GM21576 (cell line): ENCODE results near the gene PTPN18.

Experiments
- ATAC-seq: cut with Tn5 transposase; IDR thresholded peaks from one replicate; pipeline ENCODE4 v1.9.1; 2021; ENCODE audit warnings: mild to moderate bottlenecking, moderate library complexity; ENCODE audit not compliant: unreplicated experiment

PTPN18 gene

DNA sequence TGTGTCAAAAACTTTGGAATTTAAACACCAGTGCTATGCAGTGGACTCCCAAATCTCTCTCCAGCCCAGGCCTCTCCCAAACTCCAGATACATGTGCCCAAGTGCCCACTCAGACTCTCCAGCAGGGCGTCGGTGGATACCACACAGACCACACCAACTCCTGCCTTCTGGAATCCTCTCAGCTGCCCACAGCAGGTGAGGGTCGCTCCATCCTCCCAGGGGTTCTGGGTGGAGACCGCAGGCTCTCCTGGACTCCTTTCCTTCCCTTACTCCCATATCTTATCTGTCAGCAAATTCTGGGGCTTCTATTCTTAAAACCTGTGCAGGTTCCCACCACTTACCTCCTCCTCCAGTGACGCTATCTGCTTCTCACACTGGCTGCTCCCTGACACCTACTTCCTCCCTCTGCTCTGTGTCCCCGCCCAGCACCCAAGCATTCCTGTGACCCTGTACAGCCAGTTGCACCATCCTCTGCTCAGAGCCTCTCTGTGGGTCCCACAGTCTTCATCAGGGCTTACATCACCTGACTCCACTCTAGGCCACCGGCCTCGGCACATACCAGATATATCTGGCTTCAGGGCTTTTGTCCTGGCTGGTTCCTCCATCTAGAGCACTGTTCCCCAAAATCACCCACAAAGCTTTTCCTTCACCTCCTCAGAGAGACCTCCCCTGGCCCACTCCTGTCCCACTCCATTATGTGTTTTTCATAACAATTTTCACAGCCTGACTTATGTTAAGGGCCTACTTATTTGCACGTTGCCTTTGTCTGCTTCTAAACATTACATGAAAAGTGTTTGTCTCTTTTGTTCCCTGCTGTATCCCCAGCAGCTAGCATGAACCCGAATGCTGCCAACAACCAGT is 15.7 kb upstream of the PTPN18 start:
- no peak for ATAC-seq

DNA sequence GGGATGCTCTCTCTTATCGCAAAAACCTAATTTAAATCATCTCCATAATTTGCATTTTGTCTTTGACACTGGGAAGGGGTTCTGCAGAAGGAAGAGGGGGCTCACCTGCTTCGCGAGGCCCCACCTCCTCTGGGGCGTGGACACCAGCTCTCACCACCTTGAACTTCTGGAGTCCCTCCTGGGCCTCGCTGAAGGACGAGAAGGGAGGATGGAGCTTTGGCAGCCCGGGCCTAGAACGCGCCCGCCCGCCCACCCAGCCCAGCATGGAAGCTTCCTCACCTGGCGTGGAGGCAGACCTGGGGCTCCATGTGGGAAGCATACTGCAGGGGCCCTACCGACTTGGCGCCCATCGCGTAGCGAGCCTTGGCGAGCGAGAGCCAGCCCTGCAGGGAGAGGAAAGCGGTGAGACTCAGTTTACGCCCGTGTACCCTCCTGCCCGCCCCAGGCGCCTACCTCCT is 14.3 kb upstream of the PTPN18 start:
- ATAC-seq = peak; percentile 0

DNA sequence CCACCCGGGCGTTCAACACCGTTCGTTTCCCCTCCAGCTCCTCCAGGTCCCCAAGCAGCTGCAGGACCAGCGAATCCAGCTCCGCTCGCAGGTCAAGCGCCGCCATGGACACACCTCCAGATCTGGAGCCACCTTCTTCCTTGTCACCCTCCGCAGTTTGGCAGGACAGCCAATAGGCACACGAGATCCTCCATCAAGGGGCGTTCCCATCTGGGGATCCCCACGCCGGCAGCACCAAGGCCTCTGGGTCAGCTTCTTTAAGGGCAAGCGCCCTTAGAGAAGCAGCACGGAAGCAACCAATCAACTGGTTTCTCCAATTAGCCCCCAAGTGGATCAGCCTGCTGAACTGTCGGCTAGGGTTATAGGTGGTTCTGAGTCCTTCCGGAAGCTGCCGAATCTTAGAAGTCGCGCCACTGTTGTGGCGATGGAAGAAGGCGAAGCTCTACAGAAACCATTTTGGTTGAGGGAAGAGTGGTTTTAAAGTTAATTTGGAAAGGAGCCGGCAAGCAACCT is 13.8 kb upstream of the PTPN18 start:
- peak; percentile 76 for ATAC-seq

GRCh38 chr2:130342533-130343275 is 13.2 kb upstream of the PTPN18 start, which contains the start of gene IMP4:
Gene IMP4 (plus strand): TSS chr2:130342897. CDS start chr2:130342933, 36 bp downstream.
- peak; percentile 85 for ATAC-seq

- no peak for ATAC-seq
Measured at GRCh38 chr2:130344578-130344977, 11.3 kb upstream of the PTPN18 start.

- ATAC-seq = no peak
Measured at GRCh38 chr2:130345091-130345490, 10.8 kb upstream of the PTPN18 start.

DNA sequence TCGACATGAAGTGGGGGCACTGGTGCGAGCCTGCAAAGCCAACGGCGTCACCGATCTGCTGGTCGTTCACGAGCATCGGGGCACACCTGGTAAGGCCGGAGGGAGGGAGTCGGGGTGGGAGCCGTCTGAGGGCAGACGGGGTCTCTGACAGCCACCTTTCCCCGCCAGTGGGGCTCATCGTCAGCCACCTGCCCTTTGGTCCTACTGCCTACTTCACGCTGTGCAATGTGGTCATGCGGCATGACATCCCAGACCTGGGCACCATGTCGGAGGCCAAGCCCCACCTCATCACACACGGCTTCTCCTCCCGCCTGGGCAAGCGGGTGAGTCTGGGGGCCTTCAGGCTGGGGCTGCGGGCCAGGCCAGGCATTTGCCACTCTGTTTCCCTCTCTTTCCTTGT is 10.2 kb upstream of the PTPN18 start:
- no peak for ATAC-seq

DNA sequence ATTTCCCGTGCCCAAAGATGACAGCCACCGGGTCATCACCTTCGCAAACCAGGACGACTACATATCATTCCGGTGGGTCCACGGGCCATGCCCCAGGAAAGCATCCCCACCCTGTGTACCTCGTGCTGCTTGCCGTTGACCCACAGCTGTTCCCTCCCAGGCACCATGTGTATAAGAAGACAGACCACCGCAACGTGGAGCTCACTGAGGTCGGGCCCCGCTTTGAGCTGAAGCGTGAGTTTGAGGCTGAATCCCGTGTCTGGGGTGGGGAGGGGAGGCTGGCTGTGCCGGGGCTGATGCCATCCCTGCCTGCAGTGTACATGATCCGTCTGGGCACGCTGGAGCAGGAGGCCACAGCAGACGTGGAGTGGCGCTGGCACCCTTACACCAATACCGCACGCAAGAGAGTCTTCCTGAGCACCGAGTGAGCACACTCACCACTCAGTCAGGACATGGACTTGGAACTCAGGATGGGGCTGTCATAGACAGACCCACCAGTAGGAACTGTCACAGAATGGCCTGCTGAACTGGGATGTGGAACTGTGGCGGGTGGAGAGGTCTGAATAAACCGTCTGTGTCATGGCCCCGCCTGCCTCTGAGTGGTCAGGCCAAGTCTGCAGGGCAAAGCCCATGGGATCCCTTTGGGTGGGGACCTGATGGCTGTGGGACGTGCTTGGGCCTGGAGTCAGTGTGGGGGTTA is 9.7 kb upstream of the PTPN18 start:
- no peak for ATAC-seq

DNA sequence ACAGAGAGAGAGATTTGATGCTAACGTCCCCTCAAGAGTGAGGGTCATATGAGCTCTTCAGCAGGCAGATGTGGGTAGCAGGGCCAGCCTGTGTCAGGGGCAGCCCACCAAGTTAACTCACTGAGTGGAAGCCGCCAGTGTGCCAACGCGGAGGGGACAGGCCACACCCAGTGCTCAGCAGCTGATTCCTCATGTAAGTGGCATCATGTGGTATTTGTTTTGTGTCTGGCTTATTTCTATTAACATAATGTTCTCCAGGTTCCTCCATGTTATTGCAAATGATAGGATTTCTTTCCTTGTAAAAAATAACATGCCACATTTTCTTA is 9.2 kb upstream of the PTPN18 start:
- ATAC-seq = no peak

- no peak for ATAC-seq
Measured at GRCh38 chr2:130347220-130347925, 8.5 kb upstream of the PTPN18 start.

- ATAC-seq = no peak
Measured at GRCh38 chr2:130349174-130349573, 6.7 kb upstream of the PTPN18 start.

GRCh38 chr2:130351711-130352110 is 4.1 kb upstream of the PTPN18 start:
- ATAC-seq = no peak

DNA sequence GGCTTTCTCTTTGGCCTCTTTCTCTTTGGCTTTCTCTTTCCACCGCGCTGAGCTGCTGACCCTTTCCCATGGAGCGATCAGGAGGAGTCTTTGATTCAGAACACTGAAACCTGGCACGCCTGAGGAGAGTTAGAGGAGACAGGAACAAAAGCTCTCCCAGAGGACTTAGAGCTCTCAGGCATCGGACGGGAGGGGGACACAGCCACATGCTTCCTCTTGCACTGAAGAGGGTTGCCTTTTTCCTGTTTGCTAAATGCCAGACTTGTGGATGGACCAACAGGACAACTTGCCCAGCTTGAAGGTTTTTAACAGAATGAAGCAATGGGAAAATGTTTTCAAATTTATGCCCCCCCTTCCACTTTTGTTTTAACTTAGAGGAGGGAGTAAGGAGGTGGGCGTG is 3.6 kb upstream of the PTPN18 start:
- ATAC-seq = no peak

- no peak for ATAC-seq
Measured at GRCh38 chr2:130353291-130354138, 2.3 kb upstream of the PTPN18 start.

DNA sequence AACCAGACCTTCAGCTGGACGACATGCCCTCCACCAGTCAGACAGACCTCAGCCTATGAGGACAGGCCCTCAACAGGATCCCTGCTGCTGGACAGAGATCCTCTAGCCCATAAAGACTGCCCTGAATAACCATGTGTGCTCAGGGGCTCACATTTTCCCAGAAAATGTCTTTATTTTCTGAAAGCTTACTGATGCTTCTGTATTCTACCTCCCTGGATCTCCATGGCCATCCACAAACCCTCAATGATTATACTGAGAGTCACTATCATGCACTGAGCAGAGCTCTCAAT is 1.8 kb upstream of the PTPN18 start:
- ATAC-seq = no peak

DNA sequence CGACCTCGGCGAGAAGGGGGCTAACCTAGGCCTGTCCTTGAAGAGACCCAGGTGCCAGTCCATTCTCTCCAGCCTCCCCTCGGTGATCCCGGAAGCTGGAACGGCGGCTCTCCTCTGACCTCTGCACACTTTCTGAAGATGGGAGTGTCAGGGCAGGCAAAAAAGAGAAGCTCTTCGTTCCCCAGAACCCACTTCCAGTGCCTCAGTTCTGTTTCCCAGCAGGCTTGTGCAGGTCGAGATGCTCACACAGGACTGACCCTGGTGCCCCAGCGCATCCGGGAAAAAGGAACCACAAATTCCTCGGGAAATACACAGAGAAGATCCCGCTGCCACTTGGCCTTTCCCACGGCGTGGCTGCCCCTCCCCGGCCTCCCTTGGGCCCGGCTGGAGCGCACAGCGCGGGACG is 681 bp upstream of the PTPN18 start:
- ATAC-seq = no peak

GRCh38 chr2:130357864-130358263 is 2.0 kb downstream of the PTPN18 start:
- ATAC-seq = no peak

- ATAC-seq = no peak
Measured at GRCh38 chr2:130358420-130359350, 2.8 kb downstream of the PTPN18 start.

GRCh38 chr2:130359466-130359865 is 3.6 kb downstream of the PTPN18 start:
- ATAC-seq = no peak
